HCT116 (cell line): Measurements from ENCODE around the gene SMIM14. TPM values are rescaled to one million over a fixed set of nuclear protein-coding genes. Genes with fewer than 3 reads are reported as not detected.

ENCODE experiments used
- ATAC-seq: fragments of 200-7000 bp; cut with Tn5 transposase; 2 replicates; pipeline ENCODE4 v1.9.1; 2020; ENCODE audit warnings: mild to moderate bottlenecking, moderate library complexity
- BruUV-seq: library from RNA; stranded (reverse); fragments of 400-500 nt; replicated peaks from 2 replicates; lab custom pipeline; 2021; lab: Mats Ljungman, UMichigan
- CTCF ChIA-PET: fragments of 300-600 bp; sonication (Branson Sonifier 250); formaldehyde crosslinking; loops from one replicate; lab custom pipeline; 2021; ENCODE audit warnings: antibody characterized with exemption; lab: Charles Lee
- POLR2A ChIA-PET: fragments of 300-600, 350-600 bp; sonication (Branson Sonifier 250); formaldehyde crosslinking; loops from one replicate; lab custom pipeline; 2021; ENCODE audit warnings: antibody characterized with exemption; lab: Charles Lee
- RAD21 ChIA-PET, 2 experiments: fragments of 300-600 bp; sonication (Branson Sonifier 250); formaldehyde crosslinking; loops; one replicate each; lab custom pipeline; 2023; ENCODE audit warnings: low total read pairs in 2 of 2; ENCODE audit not compliant: uncharacterized antibody in 2 of 2, unreplicated experiment in 2 of 2, low non-redundant PET in 1 of 2; lab: Charles Lee
- DNase-seq: peaks from one replicate; pipeline ENCODE4 v3.0.0-alpha.2; 2010; ENCODE audit warnings: low read depth, low spot score
- H2AFZ ChIP-seq: fragments of 200-600 bp; shearing (Covaris generic), sonication (generic); 2 replicates; pipeline ENCODE4 v1.6.1; 2017; ENCODE audit warnings: low read depth, mixed run types, mixed read lengths, antibody characterized with exemption, low read length; ENCODE audit not compliant: poor library complexity, severe bottlenecking
- H3K27ac ChIP-seq: 2 replicates; pipeline ENCODE4 v1.5.1; 2012; ENCODE audit warnings: low read depth, low read length
- H3K27me3 ChIP-seq: fragments of 200-600 bp; sonication (generic); 2 replicates; pipeline ENCODE4 v1.6.1; 2016; ENCODE audit warnings: mixed run types, low read length, mixed read lengths; ENCODE audit not compliant: insufficient read depth
- H3K36me3 ChIP-seq, 2 experiments: fragments of 200-500 bp in 1 of 2; fragments of 200-600 bp in 1 of 2; sonication (Bioruptor generic) in 1 of 2; sonication (generic) in 1 of 2; 2 replicates each; pipeline versions ENCODE4 v1.5.1 to v1.6.1; 2014 to 2016; ENCODE audit warnings: low read length in 2 of 2, inconsistent platforms in 1 of 2, mixed read lengths in 1 of 2, mixed run types in 1 of 2; ENCODE audit not compliant: insufficient read depth in 2 of 2, control insufficient read depth in 1 of 2
- H3K4me1 ChIP-seq, 2 experiments: fragments of 200-600 bp in 1 of 2; sonication (generic) in 1 of 2; 2 replicates each; pipeline versions ENCODE4 v1.5.1 to v1.6.1; 2012 to 2017; ENCODE audit warnings: low read length in 2 of 2, inconsistent platforms in 1 of 2, mild to moderate bottlenecking in 1 of 2, mixed read lengths in 1 of 2, mixed run types in 1 of 2, moderate library complexity in 1 of 2; ENCODE audit not compliant: insufficient read depth in 2 of 2, control insufficient read depth in 1 of 2
- H3K4me2 ChIP-seq: fragments of 200-600 bp; sonication (generic); 2 replicates; pipeline ENCODE4 v1.6.1; 2017; ENCODE audit warnings: mixed run types, low read length, mixed read lengths
- H3K4me3 ChIP-seq, 2 experiments: fragments of 200-600 bp in 1 of 2; sonication (generic) in 1 of 2; replicated peaks in 1 of 2; 2 replicates each; pipeline ENCODE4 v1.5.1; 2011 to 2016; ENCODE audit warnings: low read length in 2 of 2, control low read depth in 1 of 2, low read depth in 1 of 2, mild to moderate bottlenecking in 1 of 2, mixed read lengths in 1 of 2, mixed run types in 1 of 2
- H3K79me2 ChIP-seq: fragments of 200-600 bp; sonication (generic); 2 replicates; pipeline ENCODE4 v1.6.1; 2017; ENCODE audit warnings: mild to moderate bottlenecking, mixed run types, low read length, moderate library complexity, mixed read lengths; ENCODE audit not compliant: insufficient read depth
- H3K9ac ChIP-seq: fragments of 200-600 bp; sonication (generic); 2 replicates; pipeline ENCODE4 v1.6.1; 2016; ENCODE audit warnings: low read length, mixed read lengths
- H3K9me2 ChIP-seq: fragments of 200-600 bp; sonication (generic), shearing (Covaris generic); 2 replicates; pipeline ENCODE4 v1.6.1; 2017; ENCODE audit warnings: mixed run types, mild to moderate bottlenecking, moderate library complexity; ENCODE audit not compliant: insufficient read depth
- H3K9me3 ChIP-seq, 2 experiments: fragments of 200-500 bp in 1 of 2; fragments of 200-600 bp in 1 of 2; sonication (Bioruptor generic) in 1 of 2; sonication (generic) in 1 of 2; 2 replicates each; pipeline ENCODE4 v1.6.1; 2014 to 2017; ENCODE audit warnings: low read length in 2 of 2, mixed read lengths in 2 of 2, inconsistent platforms in 1 of 2, low read depth in 1 of 2, mild to moderate bottlenecking in 1 of 2, mixed run types in 1 of 2, moderate library complexity in 1 of 2; ENCODE audit not compliant: control insufficient read depth in 1 of 2, insufficient read depth in 1 of 2
- H4K20me1 ChIP-seq: fragments of 200-600 bp; sonication (generic), shearing (Covaris generic); 2 replicates; pipeline ENCODE4 v1.6.1; 2017; ENCODE audit warnings: mixed run types, mild to moderate bottlenecking, moderate library complexity; ENCODE audit not compliant: insufficient read depth
- CBX3 ChIP-seq: IDR thresholded peaks from 2 replicates; pipeline ENCODE4 v1.6.1; 2012; ENCODE audit warnings: low read depth
- CEBPB ChIP-seq: IDR thresholded peaks from 2 replicates; pipeline ENCODE4 v1.6.1; 2012; ENCODE audit warnings: low read depth
- EGR1 ChIP-seq: IDR thresholded peaks from 2 replicates; pipeline ENCODE4 v1.6.1; 2012; ENCODE audit warnings: low read depth
- ELF1 ChIP-seq: IDR thresholded peaks from 2 replicates; pipeline ENCODE4 v1.6.1; 2012; ENCODE audit warnings: low read depth, borderline replicate concordance
- JUND ChIP-seq: IDR thresholded peaks from 2 replicates; pipeline ENCODE4 v1.6.1; 2012
- POLR2A ChIP-seq: IDR thresholded peaks from 2 replicates; pipeline ENCODE4 v1.7.0; 2011; ENCODE audit warnings: borderline replicate concordance; ENCODE audit not compliant: insufficient read depth, insufficient read length; ENCODE audit errors: extremely low read depth
- RAD21 ChIP-seq: IDR thresholded peaks from 2 replicates; pipeline ENCODE4 v1.6.1; 2012; ENCODE audit warnings: low read depth, mild to moderate bottlenecking
- SP1 ChIP-seq: IDR thresholded peaks from 2 replicates; pipeline ENCODE4 v1.6.1; 2012; ENCODE audit warnings: low read depth
- YY1 ChIP-seq: IDR thresholded peaks from 2 replicates; pipeline ENCODE4 v1.6.1; 2011; ENCODE audit warnings: low read length, low read depth, moderate library complexity, mild to moderate bottlenecking; ENCODE audit not compliant: insufficient replicate concordance; ENCODE audit errors: extremely low read depth
- ZFX ChIP-seq: fragments of 450-650 bp; IDR thresholded peaks from 2 replicates; pipeline ENCODE4 v1.6.1; 2017
- ZNF274 ChIP-seq: fragments of 200-500 bp; sonication (Bioruptor generic); IDR thresholded peaks from 2 replicates; pipeline ENCODE4 v1.6.1; 2014; ENCODE audit warnings: mild to moderate bottlenecking, low read depth, low read length, inconsistent platforms
- intact Hi-C: fragments of 100-400 bp; cut with micrococcal nuclease; formaldehyde crosslinking; loops from 2 replicates; pipeline ENCODE4 v1.10.0; 2022
- total RNA-seq: library from RNA; stranded (reverse); gene quantifications from one replicate; pipeline ENCODE4 v1.2.1, GENCODE V29; 2021; ENCODE audit not compliant: unreplicated experiment
- TF ChIP-seq, protein P1 (sequence below): IDR thresholded peaks from 2 replicates; pipeline ENCODE4 v1.6.1; 2011; ENCODE audit warnings: mild to moderate bottlenecking, low read length, moderate library complexity; ENCODE audit not compliant: insufficient replicate concordance; ENCODE audit errors: extremely low read depth

Gene SMIM14
- total RNA-seq, 1 experiment from 2014 or later = 21.6 TPM

DNA sequence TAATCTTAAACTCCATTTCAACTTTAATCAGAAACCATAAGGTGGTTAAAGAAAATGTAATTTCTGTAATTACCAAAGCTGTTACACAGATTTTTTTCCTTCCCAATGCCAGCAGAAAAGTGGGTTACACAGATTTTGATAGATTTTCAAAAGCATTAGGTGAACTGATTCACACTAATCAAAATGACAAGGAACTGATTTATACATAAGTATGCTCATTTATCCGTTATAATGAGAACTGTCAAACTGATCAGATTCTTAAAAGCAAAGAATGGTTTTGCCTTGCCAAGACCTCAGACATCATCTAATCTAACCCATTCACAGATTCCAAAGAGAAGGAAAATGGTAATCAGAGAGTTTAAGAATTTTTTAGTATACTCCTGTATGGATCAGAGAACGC lies 116.6 kb downstream of the SMIM14 start:
- no peak overlapping the region for H3K9ac ChIP-seq
- DNase-seq = no peak

More for the DNA sequence above, 116.6 kb downstream of the SMIM14 start:
- BruUV-seq = no TSS peak
- Histone ChIP-seq H3K4me3 (no peak overlapping the region), H3K4me2 (no peak overlapping the region), H3K36me3 (peaks cover 0 to 3% of the 10 kb centered on the region in 2 experiments; a peak in 2 of 4 replicates), H3K4me1 (peaks cover 3 to 18% of the 10 kb centered on the region in 2 experiments; a peak in 3 of 4 replicates), H4K20me1 (no peaks in the 10 kb centered on the region), H3K9me3 (no peaks in the 10 kb centered on the region), H3K27me3 (no peaks in the 10 kb centered on the region), H3K79me2 (peaks cover 72% of the 10 kb centered on the region), H2AFZ (no peak overlapping the region), H3K9me2 (no peaks in the 10 kb centered on the region), H3K27ac (no peak overlapping the region)
- ChIA-PET POLR2A (no interaction called here), RAD21 (no interaction called here), CTCF (no interaction called here)
- TF ChIP-seq JUND = no peak
- no peak for TF ChIP-seq ZFX
- no peak for TF ChIP-seq CBX3
- TF ChIP-seq RAD21 = no peak
- TF ChIP-seq ZNF274 = no peak
- TF ChIP-seq EGR1 = no peak
- TF ChIP-seq YY1 = no peak
- TF ChIP-seq ELF1 = no peak
- no peak for TF ChIP-seq SP1
- TF ChIP-seq CEBPB = no peak
- TF ChIP-seq POLR2A = no peak
- TF ChIP-seq, protein P1, sequence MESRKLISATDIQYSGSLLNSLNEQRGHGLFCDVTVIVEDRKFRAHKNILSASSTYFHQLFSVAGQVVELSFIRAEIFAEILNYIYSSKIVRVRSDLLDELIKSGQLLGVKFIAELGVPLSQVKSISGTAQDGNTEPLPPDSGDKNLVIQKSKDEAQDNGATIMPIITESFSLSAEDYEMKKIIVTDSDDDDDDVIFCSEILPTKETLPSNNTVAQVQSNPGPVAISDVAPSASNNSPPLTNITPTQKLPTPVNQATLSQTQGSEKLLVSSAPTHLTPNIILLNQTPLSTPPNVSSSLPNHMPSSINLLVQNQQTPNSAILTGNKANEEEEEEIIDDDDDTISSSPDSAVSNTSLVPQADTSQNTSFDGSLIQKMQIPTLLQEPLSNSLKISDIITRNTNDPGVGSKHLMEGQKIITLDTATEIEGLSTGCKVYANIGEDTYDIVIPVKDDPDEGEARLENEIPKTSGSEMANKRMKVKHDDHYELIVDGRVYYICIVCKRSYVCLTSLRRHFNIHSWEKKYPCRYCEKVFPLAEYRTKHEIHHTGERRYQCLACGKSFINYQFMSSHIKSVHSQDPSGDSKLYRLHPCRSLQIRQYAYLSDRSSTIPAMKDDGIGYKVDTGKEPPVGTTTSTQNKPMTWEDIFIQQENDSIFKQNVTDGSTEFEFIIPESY = no peak
- intact Hi-C loops = no loop called here
- ATAC-seq = no peak
